Activated CD4-positive, alpha-beta T cell treated with anti-CD3 and anti-CD28 coated beads, Interleukin-2, amount 50 U/mL, for 48 hours (primary cell): ENCODE data around the gene SLC16A1.
"Not testable (repeated sequence)": the region's sequence is repeated elsewhere in the genome, so short reads cannot be mapped to it uniquely, and the experiment has no call there.

Experiments
- DNase-seq, 2 experiments: peaks; one replicate each; pipeline ENCODE4 v3.0.0-alpha.2; 2020

SLC16A1 gene

GRCh38 chr1:112964347-112964746 lies 8.4 kb upstream of the SLC16A1 start:
- DNase-seq = no peak

DNA sequence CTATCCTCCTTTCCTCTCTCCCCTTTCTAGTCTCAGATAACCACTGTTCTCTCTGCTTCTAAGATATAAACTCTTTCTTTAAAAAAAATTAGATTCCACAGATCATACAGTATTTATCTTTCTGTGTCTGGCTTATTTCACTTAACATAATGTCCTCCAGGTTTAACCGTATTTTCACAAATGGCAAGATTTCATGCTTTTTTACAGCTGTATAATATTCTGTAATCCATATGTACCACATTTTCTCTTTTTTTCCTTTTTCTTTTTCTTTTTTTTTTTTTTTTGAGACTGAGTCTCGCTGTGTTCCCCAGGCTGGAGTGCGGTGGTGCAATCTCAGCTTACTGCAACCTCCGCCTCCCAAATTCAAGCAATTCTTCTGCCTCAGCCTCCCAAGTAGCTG lies 5.1 kb upstream of the SLC16A1 start:
- DNase-seq = no peak

GRCh38 chr1:112960384-112960783 lies 4.4 kb upstream of the SLC16A1 start:
- DNase-seq = no peak

DNA sequence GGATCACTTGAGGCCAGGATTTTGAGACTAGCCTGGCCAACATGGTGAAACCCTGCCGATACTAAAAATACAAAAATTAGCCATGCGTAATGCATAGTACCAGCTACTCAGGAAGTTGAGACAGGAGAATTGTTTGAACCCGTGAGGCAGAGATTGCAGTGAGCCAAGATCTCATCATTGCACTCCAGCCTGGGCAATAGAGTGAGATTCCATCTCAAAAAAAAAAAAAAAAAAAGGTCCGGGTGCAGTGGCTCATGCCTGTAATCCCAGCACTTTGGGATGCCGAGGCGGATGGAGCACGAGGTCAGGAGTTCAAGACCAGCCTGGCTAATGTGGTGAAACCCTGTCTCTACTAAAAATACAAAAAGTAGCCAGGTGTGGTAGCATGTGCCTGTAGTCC lies 2.2 kb upstream of the SLC16A1 start:
- DNase-seq = not testable (repeated sequence)

DNA sequence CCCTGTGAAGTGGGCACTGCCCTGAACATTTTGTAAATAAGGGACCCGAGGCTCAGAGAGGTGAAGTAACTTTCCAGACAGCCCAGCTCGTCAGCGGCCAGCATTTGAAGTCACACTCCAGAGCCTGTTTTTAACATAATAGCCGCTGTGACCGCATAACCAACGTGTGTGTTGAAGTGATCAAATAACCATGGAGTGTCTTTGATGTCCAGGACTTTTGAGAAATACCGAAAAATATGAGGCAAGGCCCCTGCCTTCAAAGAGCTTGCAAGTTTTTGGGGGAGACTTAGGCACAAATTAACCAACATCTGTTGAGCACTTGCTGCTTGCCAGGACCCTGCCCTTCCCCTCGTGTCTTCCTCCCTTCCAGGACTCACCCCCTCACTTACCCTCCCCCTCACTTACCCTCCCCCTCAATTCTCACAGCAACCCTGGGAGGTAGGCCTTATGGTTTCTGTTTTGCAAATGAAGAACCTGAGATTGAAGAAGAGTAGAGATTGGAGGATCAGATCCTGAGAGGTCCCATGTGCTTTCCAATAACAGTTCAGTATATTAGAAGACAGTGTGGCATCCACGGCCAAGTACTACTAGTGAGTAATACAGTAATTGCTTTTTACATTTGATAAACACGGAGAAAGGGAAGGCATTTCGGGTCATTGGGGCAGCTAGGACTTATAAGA lies 1.3 kb upstream of the SLC16A1 start:
- peak; percentile 46 to 54 for DNase-seq

DNA sequence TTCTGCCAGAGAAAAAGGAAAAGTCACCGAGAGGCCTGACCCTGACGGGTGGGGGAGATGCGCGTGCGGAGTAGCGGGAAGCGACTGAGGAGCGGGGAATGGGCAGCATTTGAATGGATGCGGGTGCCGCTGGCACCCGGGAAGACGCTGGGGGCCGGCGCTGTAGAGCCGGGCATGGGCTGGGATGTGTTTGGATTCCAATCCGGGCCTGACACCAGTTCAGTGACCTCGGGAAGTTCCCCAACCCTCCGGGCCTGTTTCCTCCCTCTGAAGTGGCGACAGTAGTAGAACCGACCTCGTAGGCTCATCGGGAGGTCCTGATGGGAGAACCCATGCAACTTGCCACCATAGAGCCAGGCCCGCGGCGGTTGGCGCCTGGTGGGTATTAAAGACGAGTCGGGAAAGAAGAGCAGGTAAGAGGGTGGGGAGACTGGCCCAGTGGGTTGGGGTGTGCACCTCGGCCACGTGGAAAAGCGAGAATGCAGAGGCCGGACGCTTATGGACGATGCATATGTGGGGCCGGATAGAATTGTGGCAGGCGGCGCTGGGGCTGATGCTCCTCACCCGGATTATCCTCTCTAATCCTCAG lies 642 bp upstream of the SLC16A1 start:
- DNase-seq = peak in 1 of 2 experiments; percentile 41

GRCh38 chr1:112954945-112955772 lies 837 bp downstream of the SLC16A1 start:
- DNase-seq = peak; percentile 62 to 75

DNA sequence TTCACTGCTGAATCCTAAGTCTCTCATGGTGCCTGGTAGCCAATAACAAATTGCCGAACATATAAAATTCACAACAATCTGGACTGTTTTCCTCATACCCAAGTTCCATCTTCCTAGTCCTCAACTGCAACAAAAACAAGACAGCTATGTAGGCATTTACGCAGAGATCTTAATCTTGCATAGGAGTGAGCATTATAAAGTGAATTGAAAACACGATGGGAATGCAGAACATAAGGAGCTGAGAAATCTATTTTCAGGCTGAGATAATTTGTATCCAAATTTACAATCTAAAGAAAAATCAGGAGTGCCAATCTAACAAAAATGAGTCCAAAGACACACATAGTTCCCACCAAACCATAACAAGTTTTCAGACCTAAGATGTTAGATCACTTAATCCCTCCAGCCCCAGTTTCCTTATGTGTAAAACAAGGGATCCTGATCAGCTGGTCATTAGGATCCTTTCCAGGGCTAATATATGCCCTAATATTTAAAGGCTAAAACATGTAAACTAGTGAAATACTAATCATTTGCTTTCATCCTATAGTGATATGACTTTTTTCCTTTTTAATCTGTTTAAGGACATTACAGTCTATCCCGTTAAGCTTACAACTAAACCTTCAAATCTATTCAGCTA lies 1.9 kb downstream of the SLC16A1 start:
- no peak for DNase-seq

DNA sequence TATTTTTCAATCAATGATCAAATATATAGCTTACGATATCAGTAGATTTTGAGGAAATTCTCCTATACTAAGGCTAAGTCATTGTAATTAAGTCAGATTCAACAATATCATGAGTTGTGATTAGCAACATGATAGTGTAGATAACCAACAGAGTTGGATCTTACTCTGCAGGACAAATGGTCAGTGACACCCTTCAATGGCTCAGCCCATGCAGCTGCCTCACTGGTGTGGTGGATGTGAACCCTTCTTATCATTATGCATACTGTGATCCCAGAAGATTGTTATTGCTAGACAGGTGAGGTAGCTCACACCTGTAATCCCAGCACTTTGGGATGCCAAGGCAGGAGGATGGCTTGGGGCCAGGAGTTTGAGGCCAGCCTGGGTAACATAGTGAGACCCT lies 5.6 kb downstream of the SLC16A1 start:
- no peak for DNase-seq

- DNase-seq = no peak
These were observed 9.3 kb downstream of the SLC16A1 start for GRCh38 chr1:112946683-112947082.

DNA sequence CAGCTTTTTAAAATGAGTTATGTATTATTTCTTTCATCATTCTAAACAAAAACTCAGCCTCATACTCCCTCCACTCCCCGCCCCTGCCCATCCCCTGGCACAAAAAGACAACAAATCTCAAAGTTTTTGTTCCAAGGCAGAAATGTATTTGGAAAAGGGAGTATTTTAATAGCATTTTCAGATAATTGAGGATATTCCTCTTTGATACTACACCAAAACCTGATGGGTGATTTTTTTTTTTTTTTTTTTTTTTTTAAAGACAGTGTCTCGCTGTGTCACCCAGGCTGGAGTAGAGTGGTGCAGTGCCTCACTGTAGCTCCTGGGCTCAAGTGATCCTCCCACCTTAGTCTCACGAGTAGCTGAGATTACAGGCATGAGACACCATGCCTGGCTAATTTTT lies 16.2 kb downstream of the SLC16A1 start:
- DNase-seq = no peak

DNA sequence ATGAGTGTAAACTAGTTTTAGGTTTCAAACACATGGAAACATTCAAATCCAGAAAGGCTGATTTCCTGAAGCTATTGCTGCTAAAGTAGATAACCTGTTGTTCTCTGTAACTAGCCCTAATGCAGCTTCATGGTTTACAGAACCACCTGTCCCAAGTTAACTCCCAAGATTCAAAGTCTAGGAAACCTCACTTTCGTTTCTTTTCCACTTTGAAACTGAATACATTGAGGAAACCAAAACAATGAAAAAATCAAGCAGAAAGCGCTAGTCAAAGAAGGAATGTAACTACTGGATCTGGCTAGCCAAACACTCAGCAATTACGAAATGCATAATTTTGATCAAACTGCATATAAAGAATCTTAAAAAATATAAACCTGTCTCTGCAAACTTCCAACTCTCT lies 17.8 kb downstream of the SLC16A1 start:
- DNase-seq = no peak

DNA sequence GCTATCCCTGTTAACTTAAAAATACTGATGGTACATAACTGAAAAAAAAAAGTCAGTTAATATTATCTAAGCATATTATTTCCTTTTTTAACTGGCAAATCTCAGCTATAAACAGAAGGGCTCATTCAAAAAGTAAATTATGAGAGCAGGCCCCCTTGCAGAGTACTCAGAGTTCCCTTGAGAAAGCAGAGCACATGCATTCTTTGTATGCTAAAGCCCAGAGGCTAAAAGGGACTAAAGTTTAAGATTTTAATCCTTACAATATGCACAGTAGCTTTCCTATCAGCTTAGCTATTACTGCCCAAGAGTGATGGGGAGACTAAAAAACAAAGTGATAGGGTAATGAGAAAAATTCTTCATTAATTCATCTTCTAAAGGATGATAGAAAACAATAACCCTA lies 18.5 kb downstream of the SLC16A1 start:
- no peak for DNase-seq

GRCh38 chr1:112937070-112937469 lies 18.9 kb downstream of the SLC16A1 start:
- no peak for DNase-seq

- no peak for DNase-seq
These were observed 20.4 kb downstream of the SLC16A1 start for GRCh38 chr1:112935461-112936111.

DNA sequence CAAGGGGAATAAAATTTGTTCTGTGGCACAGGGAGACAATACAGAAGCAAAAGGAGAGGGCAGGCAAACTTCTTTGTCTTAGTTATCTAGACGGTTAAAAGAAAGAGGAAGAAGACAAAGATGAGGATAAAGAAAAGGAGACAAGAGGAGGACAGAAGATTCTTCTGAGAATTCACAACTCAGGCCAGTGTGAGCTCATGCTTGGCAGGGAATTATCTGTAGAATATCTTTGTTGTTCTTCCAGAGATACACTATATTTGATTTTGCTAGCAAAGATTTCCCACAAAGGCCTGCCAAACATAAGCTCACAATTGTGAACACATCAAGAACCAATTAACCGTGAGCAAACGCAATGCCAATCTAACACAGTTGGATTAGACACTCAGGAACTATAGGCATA lies 21.4 kb downstream of the SLC16A1 start:
- DNase-seq = no peak

- no peak for DNase-seq
These were observed 22.0 kb downstream of the SLC16A1 start for GRCh38 chr1:112933820-112934571.

DNA sequence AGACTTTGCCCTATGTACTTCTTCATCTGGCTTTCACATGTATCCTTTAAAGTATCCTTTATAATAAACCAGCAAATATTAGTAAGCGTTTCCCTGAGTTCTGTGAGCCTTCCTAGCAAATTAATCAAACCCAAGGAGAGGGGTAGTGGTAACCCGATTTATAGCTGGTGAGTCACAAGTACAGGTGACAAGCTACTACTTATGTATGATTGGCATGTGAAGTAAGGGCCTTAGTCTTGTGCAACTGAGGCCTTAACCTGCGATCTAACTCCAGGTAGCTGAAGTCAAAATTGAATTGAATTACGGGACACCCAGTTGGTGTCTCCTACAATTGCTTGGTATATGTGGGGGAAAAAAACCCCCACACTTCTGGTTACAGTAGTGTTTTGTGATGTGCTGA lies 26.0 kb downstream of the SLC16A1 start:
- no peak for DNase-seq

- no peak for DNase-seq
These were observed 28.5 kb downstream of the SLC16A1 start for GRCh38 chr1:112927462-112927990.

- no peak for DNase-seq
These were observed 29.1 kb downstream of the SLC16A1 start for GRCh38 chr1:112926858-112927257.

GRCh38 chr1:112925015-112925414 lies 31.0 kb downstream of the SLC16A1 start:
- DNase-seq = no peak

DNA sequence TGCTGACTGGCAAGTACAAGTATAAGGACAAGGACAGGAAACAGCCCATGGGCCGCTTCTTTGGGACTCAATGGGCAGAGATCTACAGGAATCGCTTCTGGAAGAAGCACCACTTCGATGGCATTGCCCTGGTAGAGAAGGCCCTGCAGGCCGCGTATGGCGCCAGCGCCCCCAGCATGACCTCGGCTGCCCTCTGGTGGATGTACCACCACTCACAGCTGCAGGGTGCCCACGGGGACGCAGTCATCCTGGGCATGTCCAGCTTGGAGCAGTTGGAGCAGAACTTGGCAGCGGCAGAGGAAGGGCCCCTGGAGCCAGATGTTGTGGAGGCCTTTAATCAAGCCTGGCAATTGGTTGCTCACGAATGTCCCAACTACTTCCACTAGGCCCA lies 32.0 kb downstream of the SLC16A1 start:
- no peak for DNase-seq
